ENCODE data around the gene SLC25A33.

GRCh38 chr1:9561429-9561828 is 22.2 kb downstream of the SLC25A33 start:
- TF ChIP-seq POLR2A (IDR thresholded peaks at IDR 0.05; ENCODE audit: low read depth, low read length) (no peak), POLR2AphosphoS5 (IDR thresholded peaks at IDR 0.05; ENCODE audit: low read depth, low read length) (no peak)
